Mononuclear cell (primary cell): ENCODE measurements around the gene AQP11. TPM values are rescaled to one million over a fixed set of nuclear protein-coding genes. Genes with fewer than 3 reads are reported as not detected.
"Not testable (repeated sequence)": the region's sequence is repeated elsewhere in the genome, so short reads cannot be mapped to it uniquely, and the experiment has no call there.

ENCODE experiments used
- H3K27me3 ChIP-seq: 2 replicates; pipeline ENCODE4 v1.6.0; 2011; ENCODE audit warnings: low read length, control low read depth; ENCODE audit not compliant: insufficient read depth
- H3K4me1 ChIP-seq: 2 replicates; pipeline ENCODE4 v1.5.1; 2011; ENCODE audit warnings: mild to moderate bottlenecking, low read length, control low read depth; ENCODE audit not compliant: insufficient read depth
- H3K4me3 ChIP-seq: 2 replicates; pipeline ENCODE4 v1.5.1; 2011; ENCODE audit warnings: mild to moderate bottlenecking, low read length, moderate library complexity
- H3K9me3 ChIP-seq: 2 replicates; pipeline ENCODE4 v1.5.1; 2011; ENCODE audit warnings: low read depth, mild to moderate bottlenecking, control low read depth, low read length
- total RNA-seq: library from RNA; depleted of rRNA; stranded (reverse); fragments of >200 nt; gene quantifications from one replicate; pipeline ENCODE4 v1.2.3, GENCODE V29; 2012

The AQP11 gene
- total RNA-seq, 1 donor = 0.10 TPM

DNA sequence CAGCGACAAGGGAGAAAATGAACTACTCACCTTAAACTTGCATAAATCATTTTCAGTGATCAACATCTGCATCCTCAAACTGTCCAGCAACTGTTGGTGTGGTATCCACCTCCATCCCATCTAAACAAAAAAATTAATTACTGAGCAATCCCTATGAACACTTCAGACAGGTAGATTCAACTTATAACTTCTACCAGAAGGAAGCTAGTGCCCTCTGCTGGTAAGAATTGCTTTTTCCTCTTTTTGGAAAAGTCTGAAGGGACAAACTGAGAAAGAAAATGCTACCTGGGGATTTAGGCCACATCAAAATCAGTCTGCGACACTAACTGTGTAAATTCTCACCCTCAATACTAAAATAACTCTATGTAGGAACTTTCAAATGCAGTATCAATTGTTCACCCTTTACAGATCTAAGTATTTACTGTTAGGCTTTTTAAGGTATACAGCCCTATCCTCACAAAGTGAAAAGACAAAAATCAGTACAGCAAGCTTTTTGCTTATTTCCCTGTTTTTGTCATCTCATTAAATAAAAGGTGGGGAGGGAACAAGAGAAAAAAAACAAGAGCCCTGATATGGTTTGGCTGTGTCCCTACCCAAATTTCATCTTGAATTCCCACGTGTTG is 29.9 kb downstream of the AQP11 start:
- Histone ChIP-seq H3K27me3 (no peaks in the 10 kb centered on the region), H3K4me1 (no peaks in the 10 kb centered on the region), H3K9me3 (no peaks in the 10 kb centered on the region), H3K4me3 (no peak overlapping the region)

DNA sequence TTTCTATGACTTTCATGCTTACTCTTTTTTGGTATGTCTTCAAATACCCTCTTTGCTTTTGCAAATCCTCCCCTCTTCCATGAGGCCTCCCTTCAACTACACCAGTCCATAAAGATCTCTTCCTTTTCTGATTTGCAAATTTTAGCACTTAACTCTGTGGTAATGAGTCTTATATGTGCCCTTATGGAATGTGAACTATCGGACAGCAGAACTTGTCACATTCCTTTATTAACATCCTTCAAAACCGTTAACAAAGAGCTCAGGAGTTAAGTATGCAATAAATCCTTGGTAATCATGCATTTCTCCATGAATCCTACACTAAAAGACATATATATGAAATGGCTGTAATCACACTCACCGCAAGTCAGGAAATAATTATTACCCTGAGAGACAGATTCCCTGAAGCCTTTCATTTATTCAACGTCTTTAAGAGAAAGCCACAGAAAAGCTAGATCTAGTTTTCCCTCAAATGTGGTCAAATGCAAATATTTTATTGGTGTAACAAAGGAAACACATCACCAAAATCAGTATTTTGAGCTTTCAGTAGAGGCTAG is 40.5 kb downstream of the AQP11 start:
- H3K9me3 ChIP-seq = no peaks in the 10 kb centered on the region
- no peak overlapping the region for H3K4me3 ChIP-seq
- H3K4me1 ChIP-seq = peaks cover 36% of the 10 kb centered on the region
- H3K27me3 ChIP-seq = no peaks in the 10 kb centered on the region

DNA sequence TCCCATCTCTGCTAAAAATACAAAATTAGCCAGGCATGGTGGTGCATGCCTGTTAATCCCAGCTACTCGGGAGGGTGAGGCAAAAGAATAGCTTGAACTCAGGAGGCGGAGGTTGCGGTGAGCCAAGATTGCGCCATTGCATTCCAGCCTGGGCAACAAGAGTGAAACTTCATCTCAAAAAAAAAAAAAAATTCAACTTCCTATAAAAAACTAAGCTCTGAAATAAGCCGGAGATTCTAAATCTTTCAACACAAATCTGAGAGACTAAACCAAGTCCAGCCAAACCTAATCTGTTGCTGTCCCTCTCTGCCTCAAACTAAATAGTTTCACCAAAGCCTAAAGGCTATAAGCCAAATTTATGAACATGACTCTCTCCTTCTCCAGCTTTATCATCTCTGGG is 44.2 kb downstream of the AQP11 start:
- not testable (repeated sequence) for H3K27me3 ChIP-seq, H3K9me3 ChIP-seq, H3K4me3 ChIP-seq
- H3K4me1 ChIP-seq = peaks cover 63% of the 10 kb centered on the region

DNA sequence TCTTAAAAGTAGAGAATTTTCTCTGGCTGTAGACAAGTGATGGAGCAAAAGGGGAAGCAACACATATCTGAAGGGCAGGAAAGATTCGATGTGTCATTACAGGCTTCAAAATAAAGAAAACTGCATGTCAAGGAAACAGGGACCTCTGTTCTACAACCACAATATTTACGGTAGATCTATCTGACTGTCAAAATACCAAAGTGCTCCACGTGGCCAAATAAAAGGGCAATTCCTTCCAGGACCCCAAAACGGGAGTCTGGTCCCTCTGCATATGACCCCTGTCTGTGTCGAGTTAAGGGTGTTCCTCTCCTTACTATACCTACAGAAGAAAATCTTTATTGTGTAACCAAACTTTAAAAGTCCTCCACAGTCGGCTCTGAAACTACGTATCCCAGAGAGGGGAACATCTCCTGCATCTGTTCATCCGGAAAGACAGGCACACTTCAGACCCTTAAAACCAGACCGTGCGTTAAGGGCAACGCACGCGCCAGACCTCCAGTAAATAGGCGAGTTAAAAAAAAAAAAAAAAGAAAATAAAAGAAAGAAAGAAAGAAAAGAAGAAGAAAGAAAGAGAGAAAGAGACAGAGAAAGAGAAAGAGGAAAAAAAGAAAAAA is 47.1 kb downstream of the AQP11 start:
- H3K27me3 ChIP-seq = no peaks in the 10 kb centered on the region
- no peaks in the 10 kb centered on the region for H3K9me3 ChIP-seq
- H3K4me3 ChIP-seq = peak overlapping the region; percentile 95
- peaks cover 51% of the 10 kb centered on the region for H3K4me1 ChIP-seq

DNA sequence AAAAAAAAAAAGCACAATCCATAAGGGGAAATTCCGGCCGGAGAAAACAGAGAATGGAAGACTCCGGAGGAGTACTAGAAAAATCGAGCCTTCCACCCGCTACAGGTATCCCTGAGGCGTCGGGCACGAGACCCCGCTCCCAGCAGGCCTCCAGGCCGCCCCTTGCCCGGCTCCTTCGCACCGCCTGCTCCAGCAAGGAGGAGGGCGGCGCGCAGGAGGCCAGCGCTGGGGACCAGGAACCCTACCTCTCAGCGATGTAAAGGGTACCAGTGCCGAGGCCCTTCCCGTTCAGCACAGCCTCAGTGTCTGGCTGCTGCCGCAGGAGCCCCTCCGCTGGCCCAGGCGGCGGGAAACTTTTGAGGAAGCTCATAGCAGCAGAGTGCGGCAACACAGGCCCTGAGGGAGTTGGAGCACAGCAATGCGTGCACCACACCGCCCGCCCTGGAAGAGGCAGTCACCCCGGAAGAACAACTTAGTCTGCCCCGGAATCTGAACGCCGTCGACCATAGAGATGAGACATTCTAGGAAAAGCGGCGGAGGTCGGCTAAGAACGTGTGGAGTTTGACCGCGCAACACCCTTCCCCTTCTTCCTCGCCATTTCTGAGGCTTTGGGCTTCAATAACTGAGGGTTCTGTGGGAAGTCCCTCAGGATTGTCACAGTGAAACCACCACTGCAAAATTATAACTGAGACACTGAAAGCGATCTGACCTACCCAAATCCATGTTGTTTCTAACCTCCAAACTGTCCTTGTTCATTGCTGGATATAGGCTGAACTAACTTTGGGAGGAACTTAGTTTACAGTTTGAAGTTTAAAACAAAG is 47.8 kb downstream of the AQP11 start, which contains the start of gene CLNS1A:
CLNS1A (minus strand) TSS at position 450 of the 821 bp plus-strand sequence; CDS start at position 370, 80 bp downstream.
- H3K27me3 ChIP-seq = no peaks in the 10 kb centered on the region
- H3K4me1 ChIP-seq = peaks cover 50% of the 10 kb centered on the region
- H3K9me3 ChIP-seq = no peaks in the 10 kb centered on the region
- peak within 1 kb of the TSS; percentile 95 for H3K4me3 ChIP-seq

DNA sequence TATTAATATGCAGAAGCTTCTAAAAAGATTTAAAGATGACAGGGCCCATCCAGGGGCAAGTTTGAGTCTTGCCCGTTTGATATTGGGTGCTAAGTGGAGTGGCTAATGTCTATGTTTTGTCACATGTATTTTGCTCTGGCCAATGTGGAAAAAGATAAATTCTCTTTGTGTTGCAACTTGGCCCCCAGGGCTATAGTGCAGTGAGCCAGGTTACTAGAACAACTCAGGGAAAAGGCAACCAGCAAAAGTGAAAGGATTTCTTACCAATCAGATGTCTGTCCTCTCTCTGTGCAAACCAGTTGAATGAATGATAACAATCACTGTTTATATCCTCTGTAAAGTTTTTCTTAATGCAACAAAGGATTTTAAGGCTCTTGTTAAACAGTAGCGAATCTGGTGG is 52.5 kb downstream of the AQP11 start:
- Histone ChIP-seq H3K9me3 (no peaks in the 10 kb centered on the region), H3K27me3 (no peaks in the 10 kb centered on the region), H3K4me1 (peaks cover 7% of the 10 kb centered on the region), H3K4me3 (no peak overlapping the region)

DNA sequence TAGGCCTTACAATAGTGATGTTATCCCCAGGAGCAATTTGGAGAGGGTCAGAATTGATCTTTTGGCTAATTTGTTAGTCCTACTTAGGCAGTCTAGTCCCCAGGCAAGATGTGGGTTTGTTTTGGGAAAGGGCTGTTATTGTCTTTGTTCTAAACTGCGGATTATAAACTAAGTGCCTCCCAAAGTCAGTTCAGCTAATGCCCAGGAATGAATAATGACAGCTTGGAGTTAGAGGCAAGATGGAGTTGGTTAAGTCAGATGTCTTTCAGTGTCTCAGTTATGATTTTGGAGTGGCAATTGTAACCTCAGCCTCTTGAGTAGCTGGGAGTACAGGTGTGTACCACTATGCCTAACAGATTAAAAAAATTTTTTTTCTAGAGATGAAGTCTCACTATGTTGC is 55.1 kb downstream of the AQP11 start:
- Histone ChIP-seq H3K4me1 (no peaks in the 10 kb centered on the region), H3K4me3 (no peak overlapping the region), H3K27me3 (no peaks in the 10 kb centered on the region), H3K9me3 (no peaks in the 10 kb centered on the region)

DNA sequence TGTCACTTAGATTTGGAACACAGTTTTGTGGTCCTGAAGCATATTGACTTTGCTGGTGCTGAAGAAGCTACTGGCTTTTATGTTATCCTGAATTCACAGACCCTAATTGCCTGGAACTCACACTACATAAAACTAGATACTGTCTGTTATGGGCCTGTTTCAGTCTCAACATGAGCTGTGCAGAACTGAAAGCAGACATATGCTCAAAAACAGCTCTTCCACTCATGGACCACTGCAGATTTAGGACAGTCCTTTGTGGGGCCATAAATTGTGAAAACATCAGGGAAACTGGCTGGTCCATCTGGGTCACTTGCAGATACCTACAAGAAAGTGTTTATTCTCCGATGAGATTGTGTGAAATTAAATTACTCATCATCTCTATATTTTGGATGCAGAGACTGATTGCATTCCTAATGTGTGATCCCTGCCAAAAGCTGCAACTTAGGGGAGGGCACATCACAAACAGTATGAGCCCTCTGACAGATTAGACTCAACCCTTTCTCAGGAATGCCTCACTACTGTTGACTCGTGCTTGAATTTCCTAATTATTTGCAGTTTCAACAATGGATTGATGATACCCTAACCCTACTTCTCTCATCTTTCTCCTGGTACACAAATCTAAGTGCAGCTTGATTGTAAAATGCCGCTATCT is 58.0 kb downstream of the AQP11 start:
- no peaks in the 10 kb centered on the region for H3K27me3 ChIP-seq
- H3K4me1 ChIP-seq = no peaks in the 10 kb centered on the region
- H3K9me3 ChIP-seq = no peaks in the 10 kb centered on the region
- H3K4me3 ChIP-seq = no peak overlapping the region

DNA sequence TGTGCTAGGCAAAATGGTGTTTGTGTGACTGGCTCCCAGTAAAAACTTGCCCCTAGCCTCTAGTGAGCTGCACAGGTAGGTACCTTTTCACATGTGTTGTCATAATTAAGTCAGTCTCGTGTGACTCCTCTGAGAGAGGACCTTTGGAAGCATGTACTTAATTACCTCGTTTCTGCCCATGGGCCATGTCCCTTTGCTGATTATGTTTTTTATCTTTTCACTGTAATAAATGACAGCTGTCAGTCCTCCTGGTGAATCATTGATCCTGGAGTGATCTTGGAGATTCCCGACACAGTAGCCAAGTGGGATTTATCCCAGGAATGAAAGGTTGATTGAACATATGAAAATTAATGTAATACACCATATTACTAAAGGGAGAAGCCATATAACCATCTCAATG is 60.4 kb downstream of the AQP11 start:
- H3K4me1 ChIP-seq = no peaks in the 10 kb centered on the region
- H3K9me3 ChIP-seq = no peaks in the 10 kb centered on the region
- no peak overlapping the region for H3K4me3 ChIP-seq
- H3K27me3 ChIP-seq = no peaks in the 10 kb centered on the region

DNA sequence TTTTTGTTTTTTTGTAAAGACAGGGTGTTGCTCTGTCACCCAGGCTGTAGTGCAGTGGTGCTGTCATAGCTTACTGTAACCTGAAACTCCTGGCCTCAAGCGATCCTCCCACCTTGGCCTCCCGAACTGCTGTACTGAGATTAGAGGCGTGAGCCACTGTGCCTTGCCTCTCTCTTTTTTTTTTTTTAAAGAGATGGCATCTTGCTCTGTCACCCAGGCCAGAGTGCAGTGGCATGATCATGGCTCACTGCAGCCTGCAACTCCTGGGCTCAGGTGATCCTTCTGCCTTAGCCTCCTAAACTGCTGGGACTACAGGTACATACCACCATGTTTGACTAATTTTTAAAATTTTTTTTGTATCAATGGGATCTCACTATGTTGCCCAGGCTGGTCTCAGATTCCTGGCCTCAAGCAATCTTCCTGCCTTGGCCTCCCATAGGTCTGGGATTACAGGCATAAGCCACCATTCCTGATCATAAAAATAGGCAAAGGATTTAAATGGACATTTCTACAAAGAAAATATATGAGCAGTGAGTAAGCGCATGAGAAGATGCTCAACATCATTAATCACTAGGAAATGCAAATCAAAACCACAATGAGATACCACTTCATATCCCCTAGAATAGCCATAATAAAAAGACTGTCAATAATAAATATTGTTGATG is 65.1 kb downstream of the AQP11 start:
- Histone ChIP-seq H3K27me3 (no peaks in the 10 kb centered on the region), H3K4me3 (no peak overlapping the region), H3K4me1 (no peaks in the 10 kb centered on the region), H3K9me3 (no peaks in the 10 kb centered on the region)

DNA sequence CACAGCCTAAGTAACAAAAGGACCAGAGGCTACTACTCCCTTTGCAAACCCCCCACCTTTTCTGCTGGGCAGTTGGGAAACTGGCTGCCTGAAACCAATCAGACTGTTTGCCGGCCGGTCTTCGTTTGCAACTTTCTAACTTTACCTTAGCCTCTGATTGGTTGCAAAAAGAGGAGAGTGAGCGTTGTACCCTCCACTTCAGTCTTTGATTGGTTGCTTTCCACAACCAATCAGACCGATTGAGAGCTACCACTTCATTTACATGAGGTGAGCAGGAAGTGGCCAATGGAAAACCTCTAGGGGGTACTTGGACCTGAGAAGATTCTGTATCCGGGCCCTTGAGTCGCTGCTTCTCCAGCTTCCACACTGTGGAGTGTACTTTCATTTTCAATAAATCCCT is 66.6 kb downstream of the AQP11 start:
- Histone ChIP-seq H3K9me3 (no peaks in the 10 kb centered on the region), H3K4me1 (peaks cover 4% of the 10 kb centered on the region), H3K4me3 (no peak overlapping the region), H3K27me3 (no peaks in the 10 kb centered on the region)

DNA sequence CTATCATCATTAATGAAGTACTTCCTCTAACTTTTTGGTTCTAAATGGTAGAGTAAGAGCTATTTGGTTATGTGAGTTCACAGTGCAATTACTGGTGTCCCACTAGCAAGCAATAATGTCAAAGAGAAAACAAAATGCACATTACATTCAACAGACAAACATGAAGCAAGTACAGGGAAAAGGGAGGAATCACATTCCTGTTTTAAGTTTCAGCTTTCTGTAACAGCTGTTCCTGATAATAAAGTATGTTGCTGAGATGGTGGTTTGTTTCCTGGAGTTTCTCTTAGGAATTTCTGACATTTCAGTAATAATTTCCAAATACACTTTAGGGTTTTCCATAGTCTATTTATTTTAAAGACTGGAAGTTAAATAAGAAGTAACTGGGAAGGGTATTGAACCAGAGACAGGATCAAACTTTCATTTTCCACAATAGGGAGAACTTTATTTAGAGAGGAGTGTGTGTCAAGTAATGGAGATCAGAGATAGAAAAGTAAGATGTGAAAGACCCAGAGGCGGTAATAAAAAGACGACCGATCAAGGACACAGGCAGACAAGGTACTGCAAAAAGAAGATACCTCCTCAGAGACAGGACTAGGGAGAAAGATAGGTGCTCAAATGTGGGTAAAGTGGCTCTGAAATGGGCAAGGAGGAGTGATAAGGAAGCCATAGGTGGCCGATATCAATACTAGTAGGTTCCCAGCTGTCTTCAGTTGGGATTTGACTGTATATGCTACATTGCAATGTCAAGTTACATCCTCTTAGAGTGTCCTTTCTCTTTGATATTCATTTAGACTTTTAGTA is 68.7 kb downstream of the AQP11 start:
- peaks cover 4% of the 10 kb centered on the region for H3K4me1 ChIP-seq
- no peaks in the 10 kb centered on the region for H3K27me3 ChIP-seq

More for the DNA sequence above, 68.7 kb downstream of the AQP11 start:
- H3K4me3 ChIP-seq = no peak overlapping the region
- H3K9me3 ChIP-seq = no peaks in the 10 kb centered on the region
